ENCODE results near the gene CD6. TPM values are rescaled to one million over a fixed set of nuclear protein-coding genes. Genes with fewer than 3 reads are reported as not detected.

Gene CD6
- total and polyA plus RNA-seq, 2 of the 8 experiments (the other 6 are each of a cell fraction or from before 2014, with no cell fraction given): 0.03 TPM; not detected in 1

DNA sequence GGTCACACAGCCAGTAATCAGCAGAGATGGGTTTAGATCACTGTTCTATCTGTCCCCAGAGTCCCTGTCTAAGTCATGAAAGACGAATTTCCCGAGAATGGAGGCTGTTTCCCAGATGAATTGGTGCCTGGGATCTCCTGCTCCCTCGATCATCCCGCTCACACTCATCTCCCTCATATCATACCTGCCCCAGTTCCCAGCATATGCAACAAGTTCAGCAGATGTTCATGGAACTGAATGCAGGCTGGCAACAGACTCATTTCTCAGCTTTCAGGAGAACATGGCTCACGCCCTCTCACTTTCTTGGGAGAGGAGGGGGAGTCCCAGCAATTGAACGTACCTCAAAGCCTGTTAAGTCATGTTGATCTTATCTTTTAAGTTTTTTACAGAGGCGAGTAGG, 22.1 kb downstream of the CD6 start:
- Histone ChIP-seq H3K9ac (replicated peaks in 1 of 4; ENCODE audit: extremely low read depth in 1 of 4, low read depth in 3 of 4, low read length in 3 of 4) (no peak overlapping the region), H3K4ac (replicated peaks; ENCODE audit: insufficient read length, low read depth, low read length) (no peak overlapping the region), H2BK20ac (ENCODE audit: low read length) (no peak overlapping the region)
- no peak for TF ChIP-seq PHF8 (conservative IDR thresholded peaks at IDR 0.05; ENCODE audit: low read depth, low read length)
- no peak for TF ChIP-seq EGR1 (IDR thresholded peaks at IDR 0.05; ENCODE audit: borderline replicate concordance, low read depth, low read length)
- no peak for TF ChIP-seq CBX8 (IDR thresholded peaks at IDR 0.05; ENCODE audit: borderline replicate concordance, low read depth, low read length)
- no peak for TF ChIP-seq CTBP2 (IDR thresholded peaks at IDR 0.05; ENCODE audit: borderline replicate concordance, insufficient read depth, insufficient read length, low read length)
- TF ChIP-seq, protein P1, sequence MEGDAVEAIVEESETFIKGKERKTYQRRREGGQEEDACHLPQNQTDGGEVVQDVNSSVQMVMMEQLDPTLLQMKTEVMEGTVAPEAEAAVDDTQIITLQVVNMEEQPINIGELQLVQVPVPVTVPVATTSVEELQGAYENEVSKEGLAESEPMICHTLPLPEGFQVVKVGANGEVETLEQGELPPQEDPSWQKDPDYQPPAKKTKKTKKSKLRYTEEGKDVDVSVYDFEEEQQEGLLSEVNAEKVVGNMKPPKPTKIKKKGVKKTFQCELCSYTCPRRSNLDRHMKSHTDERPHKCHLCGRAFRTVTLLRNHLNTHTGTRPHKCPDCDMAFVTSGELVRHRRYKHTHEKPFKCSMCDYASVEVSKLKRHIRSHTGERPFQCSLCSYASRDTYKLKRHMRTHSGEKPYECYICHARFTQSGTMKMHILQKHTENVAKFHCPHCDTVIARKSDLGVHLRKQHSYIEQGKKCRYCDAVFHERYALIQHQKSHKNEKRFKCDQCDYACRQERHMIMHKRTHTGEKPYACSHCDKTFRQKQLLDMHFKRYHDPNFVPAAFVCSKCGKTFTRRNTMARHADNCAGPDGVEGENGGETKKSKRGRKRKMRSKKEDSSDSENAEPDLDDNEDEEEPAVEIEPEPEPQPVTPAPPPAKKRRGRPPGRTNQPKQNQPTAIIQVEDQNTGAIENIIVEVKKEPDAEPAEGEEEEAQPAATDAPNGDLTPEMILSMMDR (IDR thresholded peaks at IDR 0.05; ENCODE audit: control extremely low read depth in 1 of 3, insufficient read depth in 1 of 3, low read depth in 1 of 3, low read length in 3 of 3): no peak
- no peak for TF ChIP-seq SP2 (IDR thresholded peaks at IDR 0.05; ENCODE audit: low read length)
- TF ChIP-seq, protein P2, sequence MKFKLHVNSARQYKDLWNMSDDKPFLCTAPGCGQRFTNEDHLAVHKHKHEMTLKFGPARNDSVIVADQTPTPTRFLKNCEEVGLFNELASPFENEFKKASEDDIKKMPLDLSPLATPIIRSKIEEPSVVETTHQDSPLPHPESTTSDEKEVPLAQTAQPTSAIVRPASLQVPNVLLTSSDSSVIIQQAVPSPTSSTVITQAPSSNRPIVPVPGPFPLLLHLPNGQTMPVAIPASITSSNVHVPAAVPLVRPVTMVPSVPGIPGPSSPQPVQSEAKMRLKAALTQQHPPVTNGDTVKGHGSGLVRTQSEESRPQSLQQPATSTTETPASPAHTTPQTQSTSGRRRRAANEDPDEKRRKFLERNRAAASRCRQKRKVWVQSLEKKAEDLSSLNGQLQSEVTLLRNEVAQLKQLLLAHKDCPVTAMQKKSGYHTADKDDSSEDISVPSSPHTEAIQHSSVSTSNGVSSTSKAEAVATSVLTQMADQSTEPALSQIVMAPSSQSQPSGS (IDR thresholded peaks at IDR 0.05; ENCODE audit: low read length): no peak
- TF ChIP-seq CHD1 (IDR thresholded peaks at IDR 0.05; ENCODE audit: low read depth, low read length): no peak
- no peak for TF ChIP-seq SIX5 (IDR thresholded peaks at IDR 0.05; ENCODE audit: low read depth, low read length)

More for the DNA sequence above, 22.1 kb downstream of the CD6 start:
- Histone ChIP-seq H2AK5ac (ENCODE audit: low read depth, low read length) (no peak overlapping the region), H3K23ac (ENCODE audit: insufficient read length) (no peak overlapping the region), H3K4me1 (replicated peaks in 1 of 4; ENCODE audit: control insufficient read depth in 3 of 4, insufficient read depth in 4 of 4, low read length in 3 of 4) (no peaks in the 10 kb centered on the region), H2BK5ac (ENCODE audit: low read depth, low read length) (no peak overlapping the region), H3K79me1 (ENCODE audit: low read depth, low read length) (no peaks in the 10 kb centered on the region), H3K56ac (replicated peaks; ENCODE audit: insufficient read length, low read depth, low read length) (no peak overlapping the region), H2BK120ac (replicated peaks; ENCODE audit: low read depth, low read length) (no peak overlapping the region), H3K79me2 (ENCODE audit: control insufficient read depth in 1 of 2, insufficient read depth in 2 of 2, low read length in 2 of 2) (no peaks in the 10 kb centered on the region), H3K23me2 (ENCODE audit: low read depth, low read length) (no peaks in the 10 kb centered on the region), H4K20me1 (replicated peaks in 1 of 2; ENCODE audit: control insufficient read depth in 1 of 2, insufficient read depth in 2 of 2, low read length in 2 of 2) (peaks cover 0 to 3% of the 10 kb centered on the region in 2 experiments), H4K5ac (ENCODE audit: insufficient read length, low read depth, low read length) (no peak overlapping the region), H3K27me3 (replicated peaks in 1 of 4; ENCODE audit: control insufficient read depth in 3 of 4, extremely low read depth in 1 of 4, insufficient read depth in 3 of 4, low read length in 3 of 4) (peaks cover 0 to 3% (median 0%) of the 10 kb centered on the region in 4 experiments; a peak in 2 of 7 replicates), H2AFZ (ENCODE audit: low read length) (peak overlapping the region; percentile 58; the same call in 1 of the 2 replicates), H3K36me3 (ENCODE audit: control insufficient read depth in 2 of 4, insufficient read depth in 4 of 4, low read length in 3 of 4) (no peaks in the 10 kb centered on the region), H3K9me3 (ENCODE audit: insufficient read depth in 2 of 2, low read depth in 1 of 2, low read length in 1 of 2) (no peaks in the 10 kb centered on the region), H3K18ac (ENCODE audit: extremely low read depth, low read length) (no peak overlapping the region), H4K91ac (replicated peaks; ENCODE audit: insufficient read length, low read length) (no peak overlapping the region), H3K4me3 (ENCODE audit: extremely low read depth in 1 of 4, insufficient read depth in 2 of 4, low read depth in 3 of 4, low read length in 4 of 4) (no peak overlapping the region), H3K27ac (ENCODE audit: low read depth, low read length) (no peak overlapping the region), H3K14ac (ENCODE audit: insufficient read length) (no peak overlapping the region), H3K4me2 (ENCODE audit: insufficient read depth in 1 of 2, low read depth in 2 of 2, low read length in 2 of 2) (no peak overlapping the region), H2BK12ac (ENCODE audit: low read depth, low read length) (no peak overlapping the region), H2BK15ac (ENCODE audit: low read length) (no peak overlapping the region), H4K8ac (ENCODE audit: extremely low read depth, insufficient read depth, low read length) (no peak overlapping the region)
- ChIA-PET POLR2A (ENCODE audit: partially characterized antibody) (no interaction called here), CTCF (ENCODE audit: partially characterized antibody) (interaction anchor here (0.9 to 2.3 kb wide), 4 partner anchors 17 to 78 kb away, joined by 3 to 6 read pairs (median 6); no protein-coding TSS in a partner anchor)
- 82% methylated on average over 7 of the region's 7 CpGs; no CpG with 5 or more reads in 1 of the 2 experiments for WGBS, 2 experiments (ENCODE audit: extremely low coverage in 1 of 2, insufficient coverage in 1 of 2, insufficient read length in 1 of 2, insufficient replicate concordance in 2 of 2, low coverage in 1 of 2, low lambda C conversion rate in 2 of 2, missing lambda C conversion rate in 1 of 2)
- DNase-seq (ENCODE audit: low read depth in 1 of 2, low spot score in 2 of 2) (no peak), FAIRE-seq (no peak)

Measured in H1 (cell line).